IPS DF 4.7 (cell line): ENCODE measurements around the gene OSM.
A peak's percentile ranks its signal among the peaks of the same experiment; 100 is the strongest.

Experiments used
- DNase-seq: peaks from one replicate; pipeline ENCODE4 v3.0.0-alpha.2; 2013; ENCODE audit warnings: low spot score; ENCODE audit errors: extremely low read depth

Gene OSM

GRCh38 chr22:30297991-30298701 lies 31.5 kb upstream of the OSM start:
- no peak for DNase-seq

- DNase-seq = no peak
These were observed 30.8 kb upstream of the OSM start for GRCh38 chr22:30297276-30297990.

GRCh38 chr22:30296833-30297232 lies 30.2 kb upstream of the OSM start:
- no peak for DNase-seq

GRCh38 chr22:30296324-30296723 lies 29.7 kb upstream of the OSM start:
- no peak for DNase-seq

- DNase-seq = no peak
These were observed 28.9 kb upstream of the OSM start for GRCh38 chr22:30295576-30295975.

GRCh38 chr22:30294830-30295229 lies 28.2 kb upstream of the OSM start:
- DNase-seq = no peak

- DNase-seq = no peak
These were observed 27.4 kb upstream of the OSM start for GRCh38 chr22:30294066-30294465.

- no peak for DNase-seq
These were observed 26.4 kb upstream of the OSM start for GRCh38 chr22:30293026-30293425.

GRCh38 chr22:30292069-30292970 lies 25.7 kb upstream of the OSM start:
- no peak for DNase-seq

- DNase-seq = no peak
These were observed 24.6 kb upstream of the OSM start for GRCh38 chr22:30291058-30291892.

GRCh38 chr22:30290342-30291057 lies 23.8 kb upstream of the OSM start:
- DNase-seq = no peak

GRCh38 chr22:30289980-30290313 lies 23.3 kb upstream of the OSM start:
- no peak for DNase-seq

- DNase-seq = peak; percentile 72
These were observed 22.7 kb upstream of the OSM start, which contains the start of gene CASTOR1 for GRCh38 chr22:30289141-30289979. Gene CASTOR1 (minus strand): TSS chr22:30289505. CDS start chr22:30289497, 8 bp downstream.

GRCh38 chr22:30288419-30289140 lies 21.9 kb upstream of the OSM start:
- DNase-seq = no peak

- peak; percentile 82 for DNase-seq
These were observed 21.2 kb upstream of the OSM start for GRCh38 chr22:30287648-30288418.

GRCh38 chr22:30286813-30287647 lies 20.4 kb upstream of the OSM start:
- no peak for DNase-seq

GRCh38 chr22:30286331-30286730 lies 19.7 kb upstream of the OSM start:
- no peak for DNase-seq
